Progenitor cell of endocrine pancreas (in vitro differentiated cells): Measurements from ENCODE around the gene LBX1. TPM values are rescaled to one million over a fixed set of nuclear protein-coding genes. Genes with fewer than 3 reads are reported as not detected.

Experiments used
- DNase-seq: peaks from one replicate; pipeline ENCODE4 v3.0.0; 2021; ENCODE audit warnings: low spot score; ENCODE audit not compliant: unreplicated experiment
- H3K27ac Mint-ChIP-seq: 2 replicates; pipeline ENCODE4 v1.8.0; 2021; ENCODE audit warnings: mild to moderate bottlenecking, moderate library complexity, mixed read lengths
- H3K27me3 Mint-ChIP-seq: 2 replicates; pipeline ENCODE4 v1.8.0; 2021; ENCODE audit warnings: mixed read lengths
- H3K36me3 Mint-ChIP-seq: 2 replicates; pipeline ENCODE4 v1.8.0; 2022; ENCODE audit warnings: mixed read lengths; ENCODE audit not compliant: insufficient read depth
- H3K4me1 Mint-ChIP-seq: 2 replicates; pipeline ENCODE4 v1.8.0; 2021; ENCODE audit warnings: low read depth, mixed read lengths
- H3K4me3 Mint-ChIP-seq: 2 replicates; pipeline ENCODE4 v1.8.0; 2021; ENCODE audit warnings: low read depth, mild to moderate bottlenecking, moderate library complexity, mixed read lengths
- H3K9me3 Mint-ChIP-seq: 2 replicates; pipeline ENCODE4 v1.8.0; 2021; ENCODE audit warnings: low read depth, mixed read lengths
- CTCF ChIP-seq: fragments of 200-600 bp; sonication (generic); IDR thresholded peaks from one replicate; pipeline ENCODE4 v1.5.0; 2021; ENCODE audit warnings: antibody characterized with exemption, mild to moderate bottlenecking; ENCODE audit not compliant: unreplicated experiment
- total RNA-seq: library from RNA; stranded (reverse); gene quantifications from 2 replicates; pipeline ENCODE4 v1.2.1, GENCODE V29; 2021

The LBX1 gene
- total RNA-seq, 1 donor from 2014 or later, result not detected

GRCh38 chr10:101219946-101220451 lies 9.3 kb downstream of the LBX1 start:
- TF ChIP-seq CTCF, result no peak
- Mint-ChIP-seq H3K9me3 (no peaks in the 10 kb centered on the region), H3K27ac (no peak overlapping the region), H3K36me3 (no peaks in the 10 kb centered on the region), H3K27me3 (peaks cover 95% of the 10 kb centered on the region), H3K4me3 (peak overlapping the region; percentile 19), H3K4me1 (peaks cover 24% of the 10 kb centered on the region)
- no peak for DNase-seq

DNA sequence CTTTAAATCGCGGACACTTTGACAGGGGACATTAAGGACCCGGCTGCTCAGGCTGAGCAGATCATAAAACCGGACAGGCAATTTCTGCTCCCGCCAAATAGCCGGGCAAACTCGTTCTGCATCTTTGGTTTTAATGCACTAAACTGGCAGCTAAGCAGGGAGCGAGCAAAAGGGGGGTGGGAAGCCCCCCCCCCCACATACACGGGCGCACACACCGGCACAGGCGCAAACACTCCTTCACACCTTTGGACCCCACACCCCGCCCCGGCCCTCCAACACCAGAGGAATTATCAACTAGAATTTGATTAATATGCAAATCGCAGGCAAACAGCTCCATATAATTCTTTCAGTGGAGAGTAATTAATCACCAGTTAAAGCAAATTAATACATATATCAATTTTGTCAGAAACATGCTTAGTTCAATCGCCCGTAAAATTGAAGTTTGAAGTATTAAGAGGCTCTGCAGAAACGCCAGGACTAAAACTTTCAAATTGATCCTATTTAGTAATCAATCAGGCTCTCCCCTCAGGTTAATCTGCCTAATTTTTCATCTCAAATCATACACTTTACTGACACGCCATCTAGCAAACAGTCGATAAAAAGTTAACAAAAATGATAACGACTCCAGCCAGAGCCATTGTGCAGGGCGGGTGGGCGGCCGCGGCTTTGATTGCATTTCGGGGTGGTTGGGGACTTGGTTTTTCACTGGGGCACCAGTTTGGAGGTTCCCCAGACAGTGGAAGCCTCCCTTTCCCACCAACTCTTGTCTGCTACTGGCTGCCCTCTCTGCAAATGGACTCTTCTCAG lies 9.9 kb downstream of the LBX1 start:
- Mint-ChIP-seq H3K36me3 (no peaks in the 10 kb centered on the region), H3K4me1 (peaks cover 23% of the 10 kb centered on the region), H3K27ac (no peak overlapping the region), H3K27me3 (peaks cover 97% of the 10 kb centered on the region), H3K4me3 (peak overlapping the region; percentile 38), H3K9me3 (no peaks in the 10 kb centered on the region)
- no peak for TF ChIP-seq CTCF
- no peak for DNase-seq

DNA sequence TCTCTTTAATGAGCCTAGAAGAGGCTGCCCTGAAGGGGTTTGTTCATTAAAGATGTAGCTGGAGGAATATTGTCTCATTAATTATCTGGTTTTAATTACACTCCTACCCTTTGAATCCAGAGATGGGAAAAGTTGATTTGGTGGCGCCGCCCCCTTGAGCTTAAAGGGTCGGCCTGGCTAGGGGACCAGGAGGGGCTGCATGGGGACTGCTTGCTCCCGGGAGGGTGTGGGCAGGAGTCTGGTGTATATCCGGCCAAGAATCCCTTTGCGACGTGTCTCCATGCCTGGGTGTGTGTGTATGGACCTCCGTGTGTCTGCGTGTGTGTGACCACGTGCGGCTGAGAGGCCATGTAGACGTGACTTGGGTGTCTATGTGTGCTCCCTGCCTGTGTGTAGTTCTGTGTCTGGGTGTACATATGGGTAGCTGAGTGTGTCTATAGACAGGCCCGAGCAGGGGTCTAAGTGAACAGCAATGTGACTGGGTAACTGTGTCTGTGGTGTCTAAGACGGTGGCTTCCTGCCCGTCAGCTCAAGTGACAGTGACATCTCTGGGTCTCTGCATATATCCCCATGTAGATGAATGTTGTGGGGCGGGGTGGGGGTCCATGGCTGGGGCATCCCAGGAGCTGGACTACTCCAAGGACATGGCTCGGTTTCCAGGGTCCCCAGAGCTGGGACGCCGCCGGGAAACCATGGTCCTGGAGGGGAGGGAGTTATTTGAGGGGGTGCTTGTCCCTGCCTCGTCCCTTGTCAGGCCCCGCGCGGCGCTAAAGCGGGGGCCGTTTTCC lies 10.7 kb downstream of the LBX1 start:
- TF ChIP-seq CTCF, result no peak
- peaks cover 23% of the 10 kb centered on the region for H3K4me1 Mint-ChIP-seq
- no peak for DNase-seq
- no peak overlapping the region for H3K27ac Mint-ChIP-seq
- no peaks in the 10 kb centered on the region for H3K9me3 Mint-ChIP-seq
- no peak overlapping the region for H3K4me3 Mint-ChIP-seq
- no peaks in the 10 kb centered on the region for H3K36me3 Mint-ChIP-seq
- peaks cover 98% of the 10 kb centered on the region for H3K27me3 Mint-ChIP-seq

- Mint-ChIP-seq H3K9me3 (no peaks in the 10 kb centered on the region), H3K4me1 (peaks cover 23% of the 10 kb centered on the region), H3K4me3 (peak overlapping the region; percentile 14), H3K36me3 (no peaks in the 10 kb centered on the region), H3K27ac (no peak overlapping the region), H3K27me3 (peaks cover 96% of the 10 kb centered on the region)
- DNase-seq, result peak; percentile 62
- peak; percentile 59 for TF ChIP-seq CTCF
These were observed 11.6 kb downstream of the LBX1 start for GRCh38 chr10:101217450-101218281.

DNA sequence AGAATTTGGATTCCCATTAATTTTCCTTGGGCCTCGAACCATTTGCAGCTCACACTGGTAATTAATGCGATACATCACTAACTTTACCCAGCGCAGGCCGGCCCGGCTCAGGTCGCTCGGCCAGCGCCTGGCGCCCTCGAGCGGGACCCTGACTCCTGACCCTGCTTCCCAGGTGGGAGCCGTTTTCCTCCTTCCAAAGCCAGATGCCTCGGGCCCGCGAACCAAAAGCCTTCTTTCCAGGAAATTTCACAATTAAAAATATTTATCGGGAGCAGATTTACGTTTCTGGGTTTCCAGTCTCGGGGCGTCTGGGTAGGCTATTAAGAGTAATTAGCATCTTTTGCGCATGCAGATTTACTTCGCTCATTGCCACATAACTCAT lies 12.2 kb downstream of the LBX1 start:
- no peak for DNase-seq
- no peaks in the 10 kb centered on the region for H3K36me3 Mint-ChIP-seq
- H3K4me1 Mint-ChIP-seq, result peaks cover 23% of the 10 kb centered on the region
- H3K27ac Mint-ChIP-seq, result no peak overlapping the region
- no peaks in the 10 kb centered on the region for H3K9me3 Mint-ChIP-seq
- no peak overlapping the region for H3K4me3 Mint-ChIP-seq
- peaks cover 96% of the 10 kb centered on the region for H3K27me3 Mint-ChIP-seq
- no peak for TF ChIP-seq CTCF
